ENCODE measurements around the gene FAM221B. TPM values are rescaled to one million over a fixed set of nuclear protein-coding genes. Genes with fewer than 3 reads are reported as not detected.

FAM221B gene
- total and polyA plus RNA-seq, 9 of the 15 experiments (the other 6 are each of a cell fraction or from before 2014, with no cell fraction given), result 0.01 TPM; not detected in 8

DNA sequence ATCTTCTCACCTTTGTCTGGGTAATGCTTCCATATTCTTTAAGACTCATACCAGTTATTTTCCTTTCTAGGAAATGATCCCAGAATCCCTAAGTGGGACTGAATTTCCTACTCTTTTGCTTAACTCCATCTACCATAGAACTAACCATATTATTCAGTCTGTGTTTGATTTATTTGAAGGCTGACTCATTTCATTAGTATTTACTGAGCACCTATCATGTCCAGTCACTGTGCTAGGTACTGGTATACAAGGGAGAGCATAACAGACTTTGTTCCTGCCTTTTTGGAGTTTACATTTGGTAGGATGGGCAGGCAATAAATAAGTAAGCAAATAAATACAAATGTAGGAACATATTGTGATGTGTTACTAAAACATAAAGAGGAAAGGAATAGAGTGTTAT, 32.8 kb downstream of the FAM221B start (continued):
- TF ChIP-seq, protein P1, sequence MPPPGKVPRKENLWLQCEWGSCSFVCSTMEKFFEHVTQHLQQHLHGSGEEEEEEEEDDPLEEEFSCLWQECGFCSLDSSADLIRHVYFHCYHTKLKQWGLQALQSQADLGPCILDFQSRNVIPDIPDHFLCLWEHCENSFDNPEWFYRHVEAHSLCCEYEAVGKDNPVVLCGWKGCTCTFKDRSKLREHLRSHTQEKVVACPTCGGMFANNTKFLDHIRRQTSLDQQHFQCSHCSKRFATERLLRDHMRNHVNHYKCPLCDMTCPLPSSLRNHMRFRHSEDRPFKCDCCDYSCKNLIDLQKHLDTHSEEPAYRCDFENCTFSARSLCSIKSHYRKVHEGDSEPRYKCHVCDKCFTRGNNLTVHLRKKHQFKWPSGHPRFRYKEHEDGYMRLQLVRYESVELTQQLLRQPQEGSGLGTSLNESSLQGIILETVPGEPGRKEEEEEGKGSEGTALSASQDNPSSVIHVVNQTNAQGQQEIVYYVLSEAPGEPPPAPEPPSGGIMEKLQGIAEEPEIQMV (tag; conservative IDR thresholded peaks at IDR 0.05; ENCODE audit: low read depth), result no peak
- no peak for TF ChIP-seq ERF (CRISPR knock-in tag; IDR thresholded peaks at IDR 0.05)

DNA sequence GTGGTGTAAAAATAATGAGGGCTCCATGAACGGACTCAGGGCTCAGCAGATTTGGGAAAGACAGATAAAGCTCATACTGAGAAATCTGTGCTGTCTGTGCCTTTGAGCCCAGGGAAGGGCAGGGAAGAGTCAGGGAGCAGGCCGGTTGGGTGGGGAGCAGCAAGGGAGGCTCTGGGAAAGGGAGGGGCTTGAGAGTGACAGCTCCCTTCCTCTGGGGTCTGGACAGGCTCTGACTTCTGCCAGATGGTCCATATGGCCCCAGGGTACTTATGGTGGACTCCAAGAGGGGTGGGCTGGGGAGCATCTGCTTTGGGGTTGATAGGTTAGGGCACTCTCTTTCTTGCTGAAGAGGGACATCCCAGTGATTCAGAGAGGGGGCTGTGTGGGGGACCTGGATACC, 35.1 kb downstream of the FAM221B start:
- H2AFZ ChIP-seq (ENCODE audit: low read depth, low read length), result no peak overlapping the region
- ChIA-PET CTCF (ENCODE audit: low intra/inter-chr PET ratio) (no interaction called here), POLR2A (interaction anchor here (0.6 to 0.7 kb wide), 2 partner anchors 8 to 682 kb away, joined by 3 read pairs; no protein-coding TSS in a partner anchor)
- no peak overlapping the region for H3K4me2 ChIP-seq (ENCODE audit: insufficient read depth, low read length)
- H3K4me1 ChIP-seq (replicated peaks in 1 of 2; ENCODE audit: control insufficient read depth in 2 of 2, insufficient read depth in 2 of 2, low read length in 2 of 2), result peaks cover 9 to 18% of the 10 kb centered on the region in 2 experiments; a peak in 4 of 5 replicates
- DNase-seq (ENCODE audit: extremely low read depth in 1 of 4, low spot score in 3 of 4) (no peak), FAIRE-seq (no peak), ATAC-seq (no peak)
- no peaks in the 10 kb centered on the region for H4K20me1 ChIP-seq (replicated peaks; ENCODE audit: control insufficient read depth, insufficient read depth, low read length)
- no peaks in the 10 kb centered on the region for H3K9me3 ChIP-seq (replicated peaks; ENCODE audit: control insufficient read depth, insufficient read depth, low read depth, low read length)
- H3K27me3 ChIP-seq (ENCODE audit: control insufficient read depth in 2 of 2, insufficient read depth in 2 of 2, low read length in 2 of 2), result no peaks in the 10 kb centered on the region
- in situ Hi-C loops (cut with MboI), result loop anchor here (10.0 kb wide), 1 partner anchor 91 kb away; no protein-coding TSS in a partner anchor
- no peaks in the 10 kb centered on the region for H3K9me1 ChIP-seq (ENCODE audit: control insufficient read depth, insufficient read depth, low read length)
- no peak overlapping the region for H3K9ac ChIP-seq (ENCODE audit: insufficient read depth in 1 of 2, low read depth in 2 of 2, low read length in 2 of 2)
- WGBS (ENCODE audit: insufficient coverage, low coverage, missing lambda C conversion rate), result 55% methylated on average over 2 of the region's 2 CpGs
- H3K27ac ChIP-seq (ENCODE audit: extremely low read depth, low read depth, low read length), result no peak overlapping the region
- peaks cover 6% of the 10 kb centered on the region; the same call in 2 of the 3 replicates for H3K36me3 ChIP-seq (ENCODE audit: control insufficient read depth, insufficient read depth, low read length)
- intact Hi-C loops (cut with micrococcal nuclease), result no loop called here
- H3K4me3 ChIP-seq, result no peak overlapping the region
- BruUV-seq (replicated peaks), result no TSS peak
- no peaks in the 10 kb centered on the region for H3K79me2 ChIP-seq (ENCODE audit: control insufficient read depth, insufficient read depth, low read length)
- TF ChIP-seq, protein P2, sequence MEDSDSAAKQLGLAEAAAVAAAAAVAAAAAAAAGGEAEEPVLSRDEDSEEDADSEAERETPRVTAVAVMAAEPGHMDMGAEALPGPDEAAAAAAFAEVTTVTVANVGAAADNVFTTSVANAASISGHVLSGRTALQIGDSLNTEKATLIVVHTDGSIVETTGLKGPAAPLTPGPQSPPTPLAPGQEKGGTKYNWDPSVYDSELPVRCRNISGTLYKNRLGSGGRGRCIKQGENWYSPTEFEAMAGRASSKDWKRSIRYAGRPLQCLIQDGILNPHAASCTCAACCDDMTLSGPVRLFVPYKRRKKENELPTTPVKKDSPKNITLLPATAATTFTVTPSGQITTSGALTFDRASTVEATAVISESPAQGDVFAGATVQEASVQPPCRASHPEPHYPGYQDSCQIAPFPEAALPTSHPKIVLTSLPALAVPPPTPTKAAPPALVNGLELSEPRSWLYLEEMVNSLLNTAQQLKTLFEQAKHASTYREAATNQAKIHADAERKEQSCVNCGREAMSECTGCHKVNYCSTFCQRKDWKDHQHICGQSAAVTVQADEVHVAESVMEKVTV (CRISPR knock-in tag; IDR thresholded peaks at IDR 0.05), result no peak
- TF ChIP-seq ZNF584 (CRISPR knock-in tag; IDR thresholded peaks at IDR 0.05; ENCODE audit: low read depth) (no peak), ZNF140 (CRISPR knock-in tag; IDR thresholded peaks at IDR 0.05) (no peak), BRCA1 (IDR thresholded peaks at IDR 0.05) (no peak), BRCA1 (CRISPR knock-in tag; IDR thresholded peaks at IDR 0.05) (no peak), GABPA (tag; conservative IDR thresholded peaks at IDR 0.05; ENCODE audit: low read depth) (no peak), ZEB2 (IDR thresholded peaks at IDR 0.05) (no peak), ZNF12 (CRISPR knock-in tag; IDR thresholded peaks at IDR 0.05) (no peak), SMAD4 (CRISPR knock-in tag; conservative IDR thresholded peaks at IDR 0.05) (no peak), MAFK (IDR thresholded peaks at IDR 0.05; ENCODE audit: low read length) (no peak), BCL6 (CRISPR knock-in tag; IDR thresholded peaks at IDR 0.05) (no peak), ELF4 (CRISPR knock-in tag; IDR thresholded peaks at IDR 0.05) (no peak), CBX5 (IDR thresholded peaks at IDR 0.05; ENCODE audit: borderline replicate concordance, low read depth) (no peak), KHSRP (IDR thresholded peaks at IDR 0.05) (no peak), ZNF253 (CRISPR knock-in tag; conservative IDR thresholded peaks at IDR 0.05) (no peak), ZNF699 (CRISPR knock-in tag; IDR thresholded peaks at IDR 0.05; ENCODE audit: insufficient replicate concordance) (no peak)
- TF ChIP-seq, protein P3, sequence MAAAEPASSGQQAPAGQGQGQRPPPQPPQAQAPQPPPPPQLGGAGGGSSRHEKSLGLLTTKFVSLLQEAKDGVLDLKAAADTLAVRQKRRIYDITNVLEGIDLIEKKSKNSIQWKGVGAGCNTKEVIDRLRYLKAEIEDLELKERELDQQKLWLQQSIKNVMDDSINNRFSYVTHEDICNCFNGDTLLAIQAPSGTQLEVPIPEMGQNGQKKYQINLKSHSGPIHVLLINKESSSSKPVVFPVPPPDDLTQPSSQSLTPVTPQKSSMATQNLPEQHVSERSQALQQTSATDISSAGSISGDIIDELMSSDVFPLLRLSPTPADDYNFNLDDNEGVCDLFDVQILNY (CRISPR knock-in tag; IDR thresholded peaks at IDR 0.05), result no peak
- TF ChIP-seq, protein P4, sequence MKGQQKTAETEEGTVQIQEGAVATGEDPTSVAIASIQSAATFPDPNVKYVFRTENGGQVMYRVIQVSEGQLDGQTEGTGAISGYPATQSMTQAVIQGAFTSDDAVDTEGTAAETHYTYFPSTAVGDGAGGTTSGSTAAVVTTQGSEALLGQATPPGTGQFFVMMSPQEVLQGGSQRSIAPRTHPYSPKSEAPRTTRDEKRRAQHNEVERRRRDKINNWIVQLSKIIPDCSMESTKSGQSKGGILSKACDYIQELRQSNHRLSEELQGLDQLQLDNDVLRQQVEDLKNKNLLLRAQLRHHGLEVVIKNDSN (CRISPR knock-in tag; IDR thresholded peaks at IDR 0.05), result no peak

All from K562 (cell line).